Measurements from ENCODE around the gene ATF6. TPM values are rescaled to one million over a fixed set of nuclear protein-coding genes. Genes with fewer than 3 reads are reported as not detected.

ATF6 gene
- polyA plus RNA-seq, 2 of the 4 experiments (the other 2 are of a cell fraction), result 8.6 to 28.0 TPM

- no peak for TF ChIP-seq SMC3 (IDR thresholded peaks at IDR 0.05)
- TF ChIP-seq KDM5A (IDR thresholded peaks at IDR 0.05), result no peak
- no peak for TF ChIP-seq ZSCAN20 (CRISPR knock-in tag; IDR thresholded peaks at IDR 0.05)
- TF ChIP-seq POLR2A (IDR thresholded peaks at IDR 0.05; ENCODE audit: low read length), result no peak
- no peak for TF ChIP-seq NR3C1 (IDR thresholded peaks at IDR 0.05)
- TF ChIP-seq RAD21 (conservative IDR thresholded peaks at IDR 0.05 in 1 of 2, IDR thresholded peaks at IDR 0.05 in 1 of 2), result no peak
- TF ChIP-seq KDM1A (IDR thresholded peaks at IDR 0.05; ENCODE audit: low read depth), result no peak
- no peak for TF ChIP-seq FOSL2 (IDR thresholded peaks at IDR 0.05)
- TF ChIP-seq FOSL2 (CRISPR knock-in tag; IDR thresholded peaks at IDR 0.05), result no peak
Measured at GRCh38 chr1:161915978-161916377, 149.9 kb downstream of the ATF6 start (continued).

DNA sequence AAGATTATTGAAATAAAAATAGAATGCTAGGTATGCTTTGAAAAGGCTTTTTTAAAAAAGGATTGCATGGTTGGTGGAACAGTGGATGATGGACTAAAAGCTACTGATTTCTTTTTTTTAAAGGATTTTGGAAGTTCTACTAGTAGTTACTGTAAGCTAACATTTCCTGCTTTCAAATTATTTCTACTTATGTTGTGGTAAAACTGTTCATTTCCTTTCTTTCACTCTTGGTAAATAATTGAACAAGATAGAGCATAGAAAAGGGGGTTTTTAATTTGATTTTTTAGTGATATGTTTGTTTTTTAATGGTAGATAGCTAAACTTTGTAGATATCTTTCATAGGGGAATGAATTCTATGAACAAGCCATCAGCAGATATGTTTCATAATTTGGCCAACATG is 153.1 kb downstream of the ATF6 start:
- no peak for ATAC-seq
- Histone ChIP-seq H3K9me3 (no peaks in the 10 kb centered on the region), H3K4me3 (no peak overlapping the region), H3K27ac (no peak overlapping the region), H3K4me2 (no peak overlapping the region), H3K4me1 (peaks cover 13% of the 10 kb centered on the region)
- TF ChIP-seq HMGXB4 (CRISPR knock-in tag; IDR thresholded peaks at IDR 0.05; ENCODE audit: borderline replicate concordance), result no peak
- TF ChIP-seq POLR2AphosphoS2 (conservative IDR thresholded peaks at IDR 0.05; ENCODE audit: low read length), result no peak
- TF ChIP-seq HOXB5 (CRISPR knock-in tag; IDR thresholded peaks at IDR 0.05), result no peak
- no peak for TF ChIP-seq ZNF302 (CRISPR knock-in tag; IDR thresholded peaks at IDR 0.05)
- TF ChIP-seq, protein P1, sequence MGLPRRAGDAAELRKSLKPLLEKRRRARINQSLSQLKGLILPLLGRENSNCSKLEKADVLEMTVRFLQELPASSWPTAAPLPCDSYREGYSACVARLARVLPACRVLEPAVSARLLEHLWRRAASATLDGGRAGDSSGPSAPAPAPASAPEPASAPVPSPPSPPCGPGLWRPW (IDR thresholded peaks at IDR 0.05), result no peak
- TF ChIP-seq, protein P2, sequence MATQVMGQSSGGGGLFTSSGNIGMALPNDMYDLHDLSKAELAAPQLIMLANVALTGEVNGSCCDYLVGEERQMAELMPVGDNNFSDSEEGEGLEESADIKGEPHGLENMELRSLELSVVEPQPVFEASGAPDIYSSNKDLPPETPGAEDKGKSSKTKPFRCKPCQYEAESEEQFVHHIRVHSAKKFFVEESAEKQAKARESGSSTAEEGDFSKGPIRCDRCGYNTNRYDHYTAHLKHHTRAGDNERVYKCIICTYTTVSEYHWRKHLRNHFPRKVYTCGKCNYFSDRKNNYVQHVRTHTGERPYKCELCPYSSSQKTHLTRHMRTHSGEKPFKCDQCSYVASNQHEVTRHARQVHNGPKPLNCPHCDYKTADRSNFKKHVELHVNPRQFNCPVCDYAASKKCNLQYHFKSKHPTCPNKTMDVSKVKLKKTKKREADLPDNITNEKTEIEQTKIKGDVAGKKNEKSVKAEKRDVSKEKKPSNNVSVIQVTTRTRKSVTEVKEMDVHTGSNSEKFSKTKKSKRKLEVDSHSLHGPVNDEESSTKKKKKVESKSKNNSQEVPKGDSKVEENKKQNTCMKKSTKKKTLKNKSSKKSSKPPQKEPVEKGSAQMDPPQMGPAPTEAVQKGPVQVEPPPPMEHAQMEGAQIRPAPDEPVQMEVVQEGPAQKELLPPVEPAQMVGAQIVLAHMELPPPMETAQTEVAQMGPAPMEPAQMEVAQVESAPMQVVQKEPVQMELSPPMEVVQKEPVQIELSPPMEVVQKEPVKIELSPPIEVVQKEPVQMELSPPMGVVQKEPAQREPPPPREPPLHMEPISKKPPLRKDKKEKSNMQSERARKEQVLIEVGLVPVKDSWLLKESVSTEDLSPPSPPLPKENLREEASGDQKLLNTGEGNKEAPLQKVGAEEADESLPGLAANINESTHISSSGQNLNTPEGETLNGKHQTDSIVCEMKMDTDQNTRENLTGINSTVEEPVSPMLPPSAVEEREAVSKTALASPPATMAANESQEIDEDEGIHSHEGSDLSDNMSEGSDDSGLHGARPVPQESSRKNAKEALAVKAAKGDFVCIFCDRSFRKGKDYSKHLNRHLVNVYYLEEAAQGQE (IDR thresholded peaks at IDR 0.05), result no peak
- TF ChIP-seq BCL3 (IDR thresholded peaks at IDR 0.05), result no peak
- TF ChIP-seq PHF8 (IDR thresholded peaks at IDR 0.05; ENCODE audit: borderline replicate concordance, low read depth), result no peak
- FAIRE-seq, result no peak
- DNase-seq (ENCODE audit: low read depth in 1 of 2, low spot score in 1 of 2), result no peak
- ChIA-PET CTCF (no interaction called here), POLR2A (no interaction called here)

GRCh38 chr1:161921491-161921890 is 155.4 kb downstream of the ATF6 start:
- 0 out of 3 replicates have a peak, but pooled peaks cover 4% of the 10 kb centered on the region for H3K4me1 ChIP-seq
- no peak overlapping the region for H3K4me3 ChIP-seq
- DNase-seq (ENCODE audit: low read depth in 1 of 2, low spot score in 1 of 2) (no peak), FAIRE-seq (no peak), ATAC-seq (no peak)
- WGBS (ENCODE audit: missing lambda C conversion rate), result 94% methylated on average over 1 of the region's 1 CpG
- no peak overlapping the region for H3K4me2 ChIP-seq
- H3K9me3 ChIP-seq, result no peaks in the 10 kb centered on the region
- H3K27ac ChIP-seq, result no peak overlapping the region
- ChIA-PET CTCF (interaction anchor here (1.1 kb wide), 1 partner anchor 15 kb away, joined by 3 read pairs; no protein-coding TSS in a partner anchor), POLR2A (no interaction called here)
- TF ChIP-seq MAFK (IDR thresholded peaks at IDR 0.05; ENCODE audit: partially characterized antibody), result no peak
- no peak for TF ChIP-seq BHLHE40 (IDR thresholded peaks at IDR 0.05; ENCODE audit: low read depth, low read length)
- no peak for TF ChIP-seq FOSB (CRISPR knock-in tag; IDR thresholded peaks at IDR 0.05)
- TF ChIP-seq, protein P3, sequence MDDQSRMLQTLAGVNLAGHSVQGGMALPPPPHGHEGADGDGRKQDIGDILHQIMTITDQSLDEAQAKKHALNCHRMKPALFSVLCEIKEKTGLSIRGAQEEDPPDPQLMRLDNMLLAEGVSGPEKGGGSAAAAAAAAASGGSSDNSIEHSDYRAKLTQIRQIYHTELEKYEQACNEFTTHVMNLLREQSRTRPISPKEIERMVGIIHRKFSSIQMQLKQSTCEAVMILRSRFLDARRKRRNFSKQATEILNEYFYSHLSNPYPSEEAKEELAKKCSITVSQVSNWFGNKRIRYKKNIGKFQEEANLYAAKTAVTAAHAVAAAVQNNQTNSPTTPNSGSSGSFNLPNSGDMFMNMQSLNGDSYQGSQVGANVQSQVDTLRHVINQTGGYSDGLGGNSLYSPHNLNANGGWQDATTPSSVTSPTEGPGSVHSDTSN (IDR thresholded peaks at IDR 0.05), result no peak
- TF ChIP-seq RAD21 (conservative IDR thresholded peaks at IDR 0.05 in 1 of 2, IDR thresholded peaks at IDR 0.05 in 1 of 2), result no peak
- no peak for TF ChIP-seq ZSCAN20 (CRISPR knock-in tag; IDR thresholded peaks at IDR 0.05)
- TF ChIP-seq HOXB5 (CRISPR knock-in tag; IDR thresholded peaks at IDR 0.05), result no peak
- no peak for TF ChIP-seq JUNB (IDR thresholded peaks at IDR 0.05)
- no peak for TF ChIP-seq ZNF302 (CRISPR knock-in tag; IDR thresholded peaks at IDR 0.05)
- no peak for TF ChIP-seq ATOH8 (CRISPR knock-in tag; IDR thresholded peaks at IDR 0.05; ENCODE audit: low read depth)
- no peak for TF ChIP-seq MYC (IDR thresholded peaks at IDR 0.05; ENCODE audit: borderline replicate concordance, low read length)
- no peak for TF ChIP-seq HOXB13 (CRISPR knock-in tag; IDR thresholded peaks at IDR 0.05; ENCODE audit: low read depth)
- no peak for TF ChIP-seq NFE2L2 (conservative IDR thresholded peaks at IDR 0.05; ENCODE audit: low read length)
- no peak for TF ChIP-seq KDM1A (IDR thresholded peaks at IDR 0.05; ENCODE audit: low read depth)
